Measurements from ENCODE around the gene CELA1. TPM values are rescaled to one million over a fixed set of nuclear protein-coding genes. Genes with fewer than 3 reads are reported as not detected.

The CELA1 gene
- total RNA-seq, 2 experiments from 2014 or later, result 0.85 to 1.2 TPM

DNA sequence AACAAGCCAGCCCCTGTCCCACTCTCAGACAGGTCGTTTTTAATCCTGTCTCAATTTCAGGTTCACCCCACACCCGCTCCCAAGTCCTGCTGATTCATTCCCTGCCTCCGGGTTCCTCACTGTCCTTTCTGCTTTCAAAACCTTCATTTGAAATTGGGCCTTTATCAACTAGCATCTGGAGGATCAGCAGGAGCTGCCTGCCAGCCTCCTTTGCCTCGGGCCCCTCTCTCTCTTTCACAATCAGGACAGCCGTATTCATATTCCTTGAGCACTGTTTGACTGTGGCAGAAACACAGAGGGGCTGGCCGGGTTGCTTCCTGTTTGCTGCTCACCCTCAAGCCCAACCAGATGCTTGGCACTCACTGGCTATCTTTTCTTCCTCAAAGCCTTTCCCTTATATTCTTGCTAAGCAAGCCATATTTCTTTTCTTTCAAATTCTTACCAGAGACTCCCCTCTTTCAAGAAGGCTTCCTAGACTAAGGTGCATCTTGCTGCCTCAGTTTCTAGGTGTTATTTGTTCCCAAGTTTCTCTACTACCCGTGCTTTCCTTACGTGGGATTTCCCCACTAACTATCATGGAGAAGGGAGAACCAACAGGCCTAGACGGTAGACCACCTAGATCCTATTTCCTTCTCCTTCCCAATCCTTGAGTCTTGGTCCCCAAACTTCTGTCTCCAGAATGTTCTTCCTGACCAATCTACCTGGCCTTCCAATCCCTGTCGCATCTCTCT lies 41.8 kb upstream of the CELA1 start:
- DNase-seq, result no peak
- TF ChIP-seq, protein P1, sequence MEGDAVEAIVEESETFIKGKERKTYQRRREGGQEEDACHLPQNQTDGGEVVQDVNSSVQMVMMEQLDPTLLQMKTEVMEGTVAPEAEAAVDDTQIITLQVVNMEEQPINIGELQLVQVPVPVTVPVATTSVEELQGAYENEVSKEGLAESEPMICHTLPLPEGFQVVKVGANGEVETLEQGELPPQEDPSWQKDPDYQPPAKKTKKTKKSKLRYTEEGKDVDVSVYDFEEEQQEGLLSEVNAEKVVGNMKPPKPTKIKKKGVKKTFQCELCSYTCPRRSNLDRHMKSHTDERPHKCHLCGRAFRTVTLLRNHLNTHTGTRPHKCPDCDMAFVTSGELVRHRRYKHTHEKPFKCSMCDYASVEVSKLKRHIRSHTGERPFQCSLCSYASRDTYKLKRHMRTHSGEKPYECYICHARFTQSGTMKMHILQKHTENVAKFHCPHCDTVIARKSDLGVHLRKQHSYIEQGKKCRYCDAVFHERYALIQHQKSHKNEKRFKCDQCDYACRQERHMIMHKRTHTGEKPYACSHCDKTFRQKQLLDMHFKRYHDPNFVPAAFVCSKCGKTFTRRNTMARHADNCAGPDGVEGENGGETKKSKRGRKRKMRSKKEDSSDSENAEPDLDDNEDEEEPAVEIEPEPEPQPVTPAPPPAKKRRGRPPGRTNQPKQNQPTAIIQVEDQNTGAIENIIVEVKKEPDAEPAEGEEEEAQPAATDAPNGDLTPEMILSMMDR (IDR thresholded peaks at IDR 0.05), result no peak
- Histone ChIP-seq H3K9me3 (ENCODE audit: control insufficient read depth in 1 of 2, insufficient read depth in 1 of 2, low read length in 2 of 2) (no peaks in the 10 kb centered on the region), H3K36me3 (ENCODE audit: insufficient read depth, low read length) (no peaks in the 10 kb centered on the region), H3K27me3 (ENCODE audit: control insufficient read depth in 1 of 2, insufficient read depth in 2 of 2, low read length in 2 of 2) (no peaks in the 10 kb centered on the region), H3K4me1 (ENCODE audit: insufficient read depth, low read length) (peaks cover 67% of the 10 kb centered on the region), H3K4me3 (ENCODE audit: low read length) (no peak overlapping the region), H3K27ac (ENCODE audit: low read depth in 1 of 2, low read length in 2 of 2) (no peak overlapping the region)
- Mint-ChIP-seq H3K27ac (peak overlapping the region; percentile 58), H3K36me3 (ENCODE audit: low read depth) (peaks cover 7% of the 10 kb centered on the region), H3K9me3 (no peaks in the 10 kb centered on the region), H3K27me3 (no peaks in the 10 kb centered on the region), H3K4me3 (peak overlapping the region; percentile 20), H3K4me1 (ENCODE audit: low read depth) (peaks cover 74% of the 10 kb centered on the region)
- POLR2A ChIA-PET, result interaction anchor here (1.3 kb wide), 1 partner anchor 8 kb away, joined by 3 read pairs; no protein-coding TSS in a partner anchor
- ATAC-seq (ENCODE audit: poor library complexity), result no peak
- CTCF ChIA-PET, result no interaction called here
- intact Hi-C loops (cut with DNase I, micrococcal nuclease), result no loop called here

GRCh38 chr12:51386351-51386750 lies 39.9 kb upstream of the CELA1 start:
- ChIA-PET POLR2A (interaction anchor here (0.6 kb wide), 2 partner anchors 257 to 926 kb away, joined by 3 to 4 read pairs; no protein-coding TSS in a partner anchor), CTCF (interaction anchor here (1.3 kb wide), 1 partner anchor 18 kb away, joined by 3 read pairs; no protein-coding TSS in a partner anchor)
- Histone ChIP-seq H3K4me3 (ENCODE audit: low read length) (no peak overlapping the region), H3K36me3 (ENCODE audit: insufficient read depth, low read length) (peaks cover 10% of the 10 kb centered on the region), H3K4me1 (ENCODE audit: insufficient read depth, low read length) (peaks cover 63% of the 10 kb centered on the region), H3K27me3 (ENCODE audit: control insufficient read depth in 1 of 2, insufficient read depth in 2 of 2, low read length in 2 of 2) (no peaks in the 10 kb centered on the region), H3K27ac (ENCODE audit: low read depth in 1 of 2, low read length in 2 of 2) (no peak overlapping the region), H3K9me3 (ENCODE audit: control insufficient read depth in 1 of 2, insufficient read depth in 1 of 2, low read length in 2 of 2) (no peaks in the 10 kb centered on the region)
- TF ChIP-seq, protein P1 (IDR thresholded peaks at IDR 0.05), result no peak
- no peaks in the 10 kb centered on the region for H3K9me3 Mint-ChIP-seq
- DNase-seq (no peak), ATAC-seq (ENCODE audit: poor library complexity) (no peak)
- intact Hi-C loops (cut with DNase I, micrococcal nuclease), result no loop called here
- no peak overlapping the region for H3K4me3 Mint-ChIP-seq
- H3K36me3 Mint-ChIP-seq (ENCODE audit: low read depth), result peaks cover 20% of the 10 kb centered on the region
- H3K4me1 Mint-ChIP-seq (ENCODE audit: low read depth), result peaks cover 84% of the 10 kb centered on the region
- H3K27me3 Mint-ChIP-seq, result no peaks in the 10 kb centered on the region
- peak overlapping the region; percentile 3 for H3K27ac Mint-ChIP-seq

DNA sequence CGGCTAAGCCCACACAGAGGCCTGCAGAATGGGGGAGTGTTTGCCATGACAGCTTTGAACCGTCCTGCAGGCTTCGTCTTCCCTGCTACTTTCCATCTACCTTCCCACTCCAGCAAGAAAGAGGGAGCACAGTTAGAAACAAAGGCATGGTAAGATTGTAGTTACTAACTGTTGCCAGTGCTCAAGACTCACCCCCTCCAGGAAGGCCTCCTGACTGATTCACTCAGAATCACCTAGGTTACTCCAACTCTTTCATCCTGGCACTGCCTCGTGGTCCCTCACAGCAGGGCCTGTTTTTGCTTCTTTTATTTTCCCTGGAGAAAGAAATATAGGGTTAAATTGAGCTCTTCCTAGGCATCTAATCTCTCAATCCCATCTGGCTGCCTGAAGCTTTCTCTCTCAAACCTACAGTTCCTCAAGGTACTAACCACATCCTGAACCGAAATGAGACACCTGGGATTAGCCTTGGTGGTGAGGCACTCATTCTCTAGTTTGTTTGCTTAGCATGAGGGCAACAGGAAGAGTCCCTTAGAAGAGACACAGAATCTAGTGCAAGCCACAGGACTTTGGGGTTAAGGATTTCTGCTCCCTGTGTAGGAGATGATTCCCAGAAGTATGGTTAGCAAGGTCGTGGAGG lies 36.9 kb upstream of the CELA1 start:
- intact Hi-C loops (cut with DNase I, micrococcal nuclease), result no loop called here
- H3K4me3 ChIP-seq (ENCODE audit: low read length), result no peak overlapping the region
- H3K27ac ChIP-seq (ENCODE audit: low read depth in 1 of 2, low read length in 2 of 2), result no peak overlapping the region
- Mint-ChIP-seq H3K27me3 (no peaks in the 10 kb centered on the region), H3K4me1 (ENCODE audit: low read depth) (peaks cover 68% of the 10 kb centered on the region), H3K4me3 (no peak overlapping the region), H3K9me3 (no peaks in the 10 kb centered on the region), H3K36me3 (ENCODE audit: low read depth) (peaks cover 42% of the 10 kb centered on the region), H3K27ac (peak overlapping the region; percentile 51)
- peak; percentile 77 for ATAC-seq (ENCODE audit: poor library complexity)
- ChIA-PET POLR2A (interaction anchor here (0.6 to 2.1 kb wide), 4 partner anchors 9 to 99 kb away, joined by 3 to 14 read pairs (median 10); partner anchors contain the start of gene GALNT6), CTCF (no interaction called here)
- DNase-seq, result no peak
- H3K36me3 ChIP-seq (ENCODE audit: insufficient read depth, low read length), result peaks cover 27% of the 10 kb centered on the region
- no peaks in the 10 kb centered on the region for H3K9me3 ChIP-seq (ENCODE audit: control insufficient read depth in 1 of 2, insufficient read depth in 1 of 2, low read length in 2 of 2)
- H3K27me3 ChIP-seq (ENCODE audit: control insufficient read depth in 1 of 2, insufficient read depth in 2 of 2, low read length in 2 of 2), result no peaks in the 10 kb centered on the region
- peaks cover 45% of the 10 kb centered on the region for H3K4me1 ChIP-seq (ENCODE audit: insufficient read depth, low read length)
- TF ChIP-seq, protein P1 (IDR thresholded peaks at IDR 0.05), result no peak
